GM23338 (cell line): ENCODE results near the gene UIMC1.

Source experiments
- CTCF ChIP-seq, 2 experiments: fragments of 200-600 bp in 1 of 2; sonication (generic) in 1 of 2; conservative IDR thresholded peaks; 2 replicates each; pipeline versions ENCODE4 v1.5.1 to v1.6.1; 2016 to 2017; ENCODE audit warnings: antibody characterized with exemption in 2 of 2, low read depth in 2 of 2, mild to moderate bottlenecking in 2 of 2, moderate library complexity in 1 of 2
- EZH2 ChIP-seq: fragments of 200-600 bp; sonication (generic); IDR thresholded peaks from one replicate; pipeline ENCODE4 v1.8.0; 2017; ENCODE audit warnings: antibody characterized with exemption, mild to moderate bottlenecking, low read depth; ENCODE audit not compliant: unreplicated experiment
- EZH2phosphoT487 ChIP-seq: fragments of 200-600 bp; sonication (generic); IDR thresholded peaks from one replicate; pipeline ENCODE4 v1.8.1; 2018; ENCODE audit warnings: antibody characterized with exemption; ENCODE audit not compliant: unreplicated experiment

GRCh38 chr5:176884571-176884890, 122.0 kb downstream of the UIMC1 start:
- TF ChIP-seq CTCF (conservative IDR thresholded peaks at IDR 0.05; ENCODE audit: low read depth in 2 of 2) (no peak), EZH2phosphoT487 (no peak), EZH2 (no peak)
